GM18873 (cell line): ENCODE data around the gene TBX21.
"Not testable (repeated sequence)": the region's sequence is repeated elsewhere in the genome, so short reads cannot be mapped to it uniquely, and the experiment has no call there.

ENCODE experiments used
- ATAC-seq: cut with Tn5 transposase; IDR thresholded peaks from one replicate; pipeline ENCODE4 v1.9.1; 2021; ENCODE audit warnings: mild to moderate bottlenecking, moderate library complexity, moderate number of reproducible peaks; ENCODE audit not compliant: unreplicated experiment, low FRiP score

TBX21 gene

DNA sequence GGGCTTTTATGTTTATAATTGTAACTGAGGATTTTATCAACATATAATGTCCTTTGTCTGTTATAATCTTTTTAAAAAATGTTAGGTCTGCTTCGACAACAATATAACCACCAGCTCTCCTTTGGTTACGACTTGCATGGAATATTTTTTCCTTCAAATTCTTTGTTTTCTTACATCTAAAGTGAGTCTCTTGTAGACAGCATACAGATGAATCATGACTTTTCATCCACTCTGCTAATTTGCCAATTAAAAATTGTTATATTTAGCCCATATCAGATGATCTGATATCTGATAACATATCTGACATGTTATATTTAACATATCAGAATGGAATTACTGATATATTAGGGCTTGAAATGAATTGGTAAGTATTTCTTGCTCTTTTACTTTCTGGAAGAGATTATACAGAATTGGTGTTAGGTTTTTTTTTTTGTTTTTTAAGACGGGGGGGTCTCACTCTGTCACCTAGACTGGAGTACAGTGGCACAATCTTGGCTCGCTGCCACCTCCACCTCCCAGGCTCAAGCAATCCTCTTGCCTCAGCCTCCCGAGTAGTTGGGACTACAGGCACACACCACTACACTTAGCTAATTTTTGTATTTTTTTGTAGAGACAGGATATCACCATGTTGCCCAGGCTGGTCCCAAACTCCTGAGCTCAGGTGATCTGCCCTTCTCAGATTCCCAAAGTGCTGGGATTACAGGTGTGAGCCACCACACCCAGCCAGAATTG lies 27.5 kb downstream of the TBX21 start:
- no peak for ATAC-seq

DNA sequence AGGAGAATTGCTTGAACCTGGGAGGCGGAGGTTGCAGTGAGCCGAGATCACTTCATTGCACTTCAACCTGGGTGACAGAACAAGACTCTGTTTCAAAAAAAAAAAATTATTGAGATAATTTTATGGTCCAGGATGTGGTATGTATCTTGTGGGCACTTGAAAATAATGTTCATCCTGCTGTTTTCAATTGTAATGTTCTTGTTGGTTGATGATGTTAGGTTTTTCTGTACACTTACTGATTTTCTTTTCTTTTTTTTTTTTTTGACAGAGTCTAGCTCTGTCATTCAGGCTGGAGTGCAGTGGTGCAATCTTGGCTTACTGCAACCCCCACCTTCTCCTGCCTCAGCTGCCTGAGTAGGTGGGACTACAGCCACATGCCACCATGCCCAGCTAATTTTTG lies 29.7 kb downstream of the TBX21 start:
- no peak for ATAC-seq

DNA sequence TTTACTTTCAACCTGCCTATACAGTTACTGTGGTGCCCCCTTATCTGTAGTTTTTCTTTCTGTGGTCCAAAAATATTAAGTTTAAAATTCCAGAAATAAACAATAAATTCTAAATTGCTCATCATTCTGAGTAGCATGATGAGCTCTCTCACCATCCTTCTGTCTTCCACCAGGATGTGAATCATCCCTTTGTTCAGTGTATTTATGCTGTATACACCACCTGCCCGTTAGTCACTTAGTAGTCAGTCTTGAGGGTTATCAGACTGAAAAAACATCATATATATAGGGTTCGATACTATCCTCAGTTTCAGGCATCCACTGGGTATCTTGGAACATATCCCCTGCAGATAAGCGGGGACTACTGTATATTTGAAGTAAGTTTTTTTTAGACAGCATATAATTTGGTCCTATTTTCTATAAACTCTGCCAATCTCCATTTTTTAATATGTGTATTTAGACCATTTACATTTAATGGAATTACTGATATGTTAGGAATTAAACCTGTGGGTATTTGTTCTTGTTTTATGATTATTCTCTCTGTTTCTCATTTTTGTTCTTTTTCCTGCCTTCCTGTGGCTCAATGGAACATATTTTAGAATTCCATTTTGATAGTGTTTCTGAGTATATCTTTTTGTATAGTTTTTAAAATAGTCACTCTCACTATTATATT lies 31.0 kb downstream of the TBX21 start:
- ATAC-seq: no peak

DNA sequence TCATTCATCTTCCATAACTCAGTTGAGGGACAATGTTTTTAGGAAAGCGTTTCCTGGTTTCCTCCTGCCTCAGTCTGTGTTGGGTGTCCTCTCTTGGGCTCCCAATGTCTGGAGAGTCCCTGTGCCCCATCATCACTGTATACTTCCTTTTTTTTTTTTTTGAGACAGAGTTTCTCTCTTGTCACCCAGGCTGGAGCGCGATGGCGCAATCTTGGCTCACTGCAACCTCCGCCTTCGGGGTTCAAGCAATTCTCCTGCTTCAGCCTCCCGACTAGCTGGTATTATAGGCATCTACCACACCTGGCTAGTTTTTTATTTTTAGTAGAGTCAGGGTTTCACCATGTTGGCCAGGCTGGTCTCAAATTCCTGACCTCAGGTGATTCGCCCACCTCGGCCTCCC lies 40.6 kb downstream of the TBX21 start:
- ATAC-seq: not testable (repeated sequence)

DNA sequence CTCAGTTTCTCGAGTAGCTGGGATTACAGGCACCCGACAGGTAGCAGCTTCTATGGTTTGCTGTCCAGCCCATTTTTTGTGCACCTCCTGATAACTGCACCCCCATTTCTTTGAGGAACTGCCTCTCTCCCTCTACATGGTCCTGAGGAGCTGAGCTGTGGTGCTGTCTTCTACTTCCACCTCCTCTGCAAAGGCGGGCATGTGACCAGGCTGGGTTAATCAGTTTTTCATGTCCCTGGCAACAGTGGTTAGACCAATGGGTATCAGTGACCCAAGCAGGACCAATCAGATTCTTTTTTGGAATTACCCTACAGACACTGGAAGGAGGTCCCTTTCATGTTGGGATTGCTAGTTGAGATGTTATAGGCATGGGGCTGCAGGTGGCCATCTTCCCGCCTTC lies 41.3 kb downstream of the TBX21 start:
- no peak for ATAC-seq

DNA sequence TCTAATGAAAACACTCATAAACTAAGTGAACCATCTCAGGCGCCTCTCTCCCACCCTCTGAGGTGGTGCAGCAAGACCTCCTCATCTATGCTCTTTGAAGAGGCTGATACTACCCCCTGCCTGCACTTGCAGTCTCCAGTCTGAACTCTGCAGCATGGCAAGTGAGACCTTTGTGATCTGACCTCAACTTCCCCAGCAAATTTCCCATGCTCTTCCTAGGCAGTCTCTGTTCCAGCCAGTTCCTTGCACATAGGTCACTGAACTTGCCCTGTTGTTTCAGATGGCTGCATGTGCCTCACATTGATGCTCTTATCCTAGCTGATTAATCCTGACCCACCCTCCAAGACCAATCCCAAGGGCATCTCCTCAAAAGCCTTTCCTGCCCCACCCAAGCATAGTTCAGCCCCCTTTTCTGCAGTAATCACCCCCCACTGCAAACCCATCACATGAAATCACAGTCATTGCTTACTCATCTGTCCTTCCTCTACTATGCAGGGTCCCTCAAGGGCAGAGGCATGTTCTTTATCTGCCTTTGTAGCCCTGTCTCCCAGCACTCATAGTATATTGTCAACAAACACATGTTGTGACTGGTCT lies 42.0 kb downstream of the TBX21 start:
- ATAC-seq: no peak

DNA sequence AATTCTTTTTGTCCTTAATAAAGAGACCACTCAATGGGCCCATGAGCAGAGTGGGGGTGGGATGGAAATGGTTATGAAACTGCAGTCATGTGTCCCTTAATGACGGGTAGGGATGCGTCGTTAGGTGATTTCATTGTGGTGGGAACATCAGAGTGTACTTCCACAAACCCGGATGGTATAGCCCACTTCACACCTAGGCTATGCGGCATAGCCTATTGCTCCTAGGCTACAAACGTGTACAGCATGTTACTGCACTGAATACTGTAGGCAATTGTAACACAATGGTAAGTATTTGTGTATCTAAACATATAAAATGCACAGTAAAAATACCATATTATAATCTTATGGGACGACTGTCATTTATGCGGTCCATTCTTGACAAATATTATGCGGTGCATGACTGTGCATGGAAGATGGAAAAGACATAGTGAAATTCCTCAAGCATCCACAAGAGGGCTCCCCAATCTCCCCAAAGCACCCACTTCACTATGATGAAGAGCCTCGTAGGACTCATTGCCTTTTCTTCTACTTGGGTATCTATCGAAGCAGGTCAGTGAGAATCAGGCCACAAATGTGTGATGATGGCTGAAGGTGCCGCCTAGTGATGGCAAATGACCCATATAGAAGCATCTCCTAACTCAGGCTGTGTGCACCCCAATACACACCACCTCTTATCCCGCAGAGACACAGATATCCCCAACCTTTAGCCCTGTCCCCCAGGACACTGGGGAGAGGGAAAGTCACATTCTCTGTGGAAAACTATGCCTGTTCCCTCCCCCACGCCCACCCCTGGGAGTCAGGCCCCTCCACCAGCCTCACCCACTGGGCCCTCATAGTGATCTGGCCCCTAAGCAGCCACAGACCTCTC lies 43.5 kb downstream of the TBX21 start:
- no peak for ATAC-seq

DNA sequence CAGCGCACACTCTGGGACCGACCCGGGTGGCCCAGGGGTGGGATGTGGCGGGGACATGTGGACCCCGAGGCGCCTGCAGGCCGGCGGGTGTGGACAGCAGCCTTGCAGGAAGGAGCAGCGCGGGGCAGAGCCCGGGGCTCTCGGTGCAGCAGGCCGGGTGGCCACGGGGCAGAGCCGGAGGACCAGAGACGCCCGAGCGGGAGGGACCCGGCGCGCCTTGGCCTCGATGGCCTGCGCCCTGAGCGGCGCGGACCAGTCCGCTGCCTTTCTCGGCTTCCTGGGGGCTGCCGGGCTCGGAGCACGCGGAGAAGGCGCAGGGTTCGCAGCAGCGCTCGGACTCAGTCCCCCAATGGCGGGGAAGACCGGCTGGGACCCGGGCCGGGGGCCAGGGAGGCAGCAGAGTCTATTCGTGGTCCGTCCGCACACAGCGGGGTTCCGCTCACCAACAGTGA lies 45.2 kb downstream of the TBX21 start:
- no peak for ATAC-seq

DNA sequence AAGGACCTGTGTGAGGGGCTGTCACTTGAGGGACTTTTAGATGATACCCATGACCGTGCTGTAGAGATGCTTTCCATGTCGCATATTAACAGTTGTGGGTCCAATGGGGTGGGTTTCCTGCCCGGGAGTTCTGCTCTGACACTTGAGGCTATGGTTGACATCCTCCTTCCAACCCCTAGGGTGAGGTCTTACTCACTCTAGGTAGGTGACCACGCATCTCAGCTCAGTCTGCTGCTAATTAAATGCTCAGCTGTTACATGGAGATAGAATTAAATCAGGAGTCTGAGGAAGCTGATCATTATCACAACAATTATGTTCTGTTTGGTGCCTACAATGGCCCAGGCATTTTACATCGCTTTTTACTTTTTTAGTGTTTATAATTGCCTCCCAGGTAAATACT lies 48.4 kb downstream of the TBX21 start:
- no peak for ATAC-seq

DNA sequence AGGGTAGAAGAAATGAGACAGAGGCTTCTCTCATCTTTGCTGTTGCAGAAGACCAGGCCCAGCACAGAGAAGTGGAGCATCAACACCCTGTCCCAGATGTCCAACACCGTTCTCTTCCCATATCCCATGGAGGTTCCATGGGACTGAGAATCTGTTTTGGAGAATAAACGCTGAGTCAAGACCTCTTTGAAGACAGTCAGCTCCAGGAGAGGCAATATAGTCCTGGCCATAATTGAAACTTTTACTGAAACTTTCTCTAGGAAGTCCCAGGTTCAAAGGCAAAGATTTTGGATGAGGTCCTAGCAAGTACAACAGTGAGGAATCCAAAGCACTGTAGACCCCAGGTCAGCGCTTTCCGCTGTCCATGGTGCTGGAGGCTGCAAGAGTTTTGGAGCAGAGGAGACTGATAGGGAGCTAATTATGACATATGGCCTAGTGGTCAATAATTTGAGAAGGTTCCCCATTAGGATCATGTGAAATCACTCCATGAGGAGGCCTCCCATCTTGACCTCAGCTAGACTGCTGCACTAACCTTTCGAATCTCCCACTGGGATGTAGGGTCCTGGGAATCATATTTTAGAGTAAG lies 52.6 kb downstream of the TBX21 start:
- no peak for ATAC-seq

DNA sequence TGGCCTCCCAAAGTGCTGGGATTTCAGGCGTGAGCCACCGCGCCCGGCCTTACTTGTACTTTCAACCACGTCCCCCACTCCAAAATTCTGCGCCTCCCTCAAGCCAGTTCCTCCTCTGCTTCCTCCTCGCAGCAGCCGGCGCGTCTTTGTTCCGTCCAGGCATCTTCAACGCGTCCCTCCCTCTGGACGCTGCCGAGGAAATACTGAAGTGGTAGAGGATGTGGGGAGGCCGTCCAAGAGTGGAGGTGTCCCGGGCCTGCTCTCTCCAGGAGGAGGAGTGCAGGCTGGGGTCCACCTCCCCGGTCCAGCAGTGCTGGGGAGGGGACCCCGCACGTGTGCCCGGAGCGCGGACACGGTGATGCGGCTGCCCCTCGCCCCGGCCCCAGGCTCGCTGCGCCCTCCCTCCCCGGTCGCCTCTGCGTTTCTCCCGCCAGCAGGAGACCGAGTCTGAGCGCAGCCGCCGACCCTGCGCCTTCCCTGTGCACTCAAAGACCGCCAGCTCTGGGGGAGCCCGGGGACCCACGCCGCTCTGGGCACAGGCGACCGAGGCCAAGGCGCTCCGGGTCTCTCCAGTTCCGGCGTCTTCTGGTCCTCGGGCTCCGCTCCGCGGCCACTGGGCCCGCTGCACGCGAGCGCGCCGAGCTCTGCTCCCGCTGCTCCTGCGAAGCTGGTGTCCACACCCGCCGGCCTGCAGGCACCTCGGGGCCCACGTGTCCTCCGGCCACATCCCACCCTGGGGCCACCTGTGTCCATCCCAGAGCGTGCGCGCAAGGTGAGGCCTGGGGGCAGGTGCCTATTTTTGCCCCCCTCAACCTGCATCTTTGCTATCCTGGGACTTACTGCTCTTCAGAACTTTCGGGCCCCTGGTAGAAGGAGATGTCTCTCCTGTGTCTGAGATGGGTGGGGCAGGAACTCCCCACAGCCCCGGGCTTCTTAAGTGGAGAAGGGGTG lies 56.9 kb downstream of the TBX21 start:
- no peak for ATAC-seq

DNA sequence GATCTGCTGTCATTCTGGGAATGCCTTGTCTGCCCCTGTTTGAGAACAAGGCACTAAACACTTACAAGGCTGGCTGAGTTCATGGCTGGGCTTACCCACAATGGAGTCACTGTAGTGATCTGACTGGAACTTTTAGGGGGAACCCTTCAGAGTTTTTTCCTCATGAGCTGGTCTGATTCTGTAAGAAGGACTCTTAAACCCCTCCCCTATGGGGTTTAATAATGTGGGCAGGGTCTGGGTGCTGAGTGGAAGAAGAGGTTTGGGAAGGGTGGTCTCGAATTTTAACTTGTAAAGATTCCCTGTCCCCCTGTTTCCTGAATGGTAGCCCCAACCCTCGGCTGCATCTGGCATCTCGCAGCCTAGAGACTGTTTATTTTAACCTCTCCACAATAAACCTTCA lies 58.0 kb downstream of the TBX21 start:
- ATAC-seq: no peak

DNA sequence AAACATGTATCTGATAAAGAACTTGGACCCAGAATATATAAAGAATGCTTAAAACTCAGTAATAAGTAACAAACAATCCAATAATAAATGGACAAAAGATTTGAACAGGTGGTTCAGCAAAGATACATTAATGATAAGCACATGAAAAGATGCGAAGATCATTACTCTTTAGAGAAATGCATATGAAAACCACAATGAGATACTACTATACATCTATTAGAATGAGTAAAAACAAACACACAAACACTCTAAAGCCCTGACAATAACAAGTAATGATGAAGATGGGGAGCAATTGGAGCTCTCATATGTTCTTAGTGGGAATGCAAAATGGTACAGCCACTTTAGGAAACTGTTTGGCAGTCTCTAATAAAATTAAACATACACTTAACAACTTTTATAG lies 59.4 kb downstream of the TBX21 start:
- ATAC-seq: no peak

DNA sequence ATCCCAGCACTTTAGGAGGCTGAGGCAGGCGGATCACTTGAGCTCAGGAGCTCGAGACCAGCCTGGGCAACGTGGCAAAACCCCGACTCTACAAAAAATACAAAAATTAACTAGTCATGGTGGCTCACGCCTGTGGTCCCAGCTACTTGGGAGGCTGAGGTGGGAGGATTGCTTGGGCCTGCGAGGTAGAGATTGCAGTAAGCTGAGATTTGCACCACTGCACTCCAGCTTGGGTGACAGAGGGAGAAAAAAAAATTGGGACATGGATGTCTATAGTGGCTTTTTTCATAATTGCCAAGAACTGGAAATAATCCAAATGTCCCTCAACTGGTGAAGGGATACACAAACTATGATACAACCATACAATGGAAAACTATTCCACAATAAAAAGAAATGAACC lies 59.9 kb downstream of the TBX21 start:
- ATAC-seq: no peak
